ENCODE data around the gene FNDC1.
"Not testable (repeated sequence)": the region's sequence is repeated elsewhere in the genome, so short reads cannot be mapped to it uniquely, and the experiment has no call there.

The FNDC1 gene

DNA sequence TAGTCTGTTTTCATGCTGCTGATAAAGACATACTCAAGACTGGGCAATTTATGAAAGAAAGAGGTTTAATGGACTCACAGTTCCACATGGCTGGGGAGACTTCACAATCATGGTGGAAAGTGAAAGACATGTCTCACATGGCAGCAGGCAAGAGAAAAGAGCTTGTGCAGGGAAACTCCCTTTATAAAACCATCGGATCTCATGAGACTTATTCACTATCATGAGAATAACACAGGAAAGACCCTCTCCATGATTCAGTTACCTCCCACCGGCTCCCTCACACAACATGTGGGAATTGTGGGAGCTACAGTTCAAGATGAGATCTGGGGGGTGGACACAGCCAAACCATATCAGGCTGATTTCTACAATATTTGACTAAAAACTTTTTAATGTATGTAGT lies 45.4 kb upstream of the FNDC1 start:
- H3K4me3 ChIP-seq (ENCODE audit: insufficient read depth in 1 of 2, low read depth in 1 of 2, low read length in 2 of 2); H3K36me3 ChIP-seq (ENCODE audit: control insufficient read depth in 1 of 2, insufficient read depth in 2 of 2, low read depth in 1 of 2, low read length in 2 of 2); H3K4me2 ChIP-seq (ENCODE audit: low read length, poor library complexity, severe bottlenecking); H3K9me3 ChIP-seq (ENCODE audit: control insufficient read depth, low read length); H2BK12ac ChIP-seq (ENCODE audit: low read length in 2 of 2); H3K23ac ChIP-seq (ENCODE audit: low read length in 2 of 2); H4K91ac ChIP-seq (ENCODE audit: low read length); H2AK5ac ChIP-seq (ENCODE audit: low read length, severe bottlenecking); DNase-seq; H3K18ac ChIP-seq (ENCODE audit: low read depth in 1 of 2, low read length in 2 of 2); H2BK120ac ChIP-seq (ENCODE audit: low read depth, low read length); H2AFZ ChIP-seq (ENCODE audit: low read depth, low read length); H2BK5ac ChIP-seq (ENCODE audit: low read depth, low read length, poor library complexity, severe bottlenecking); H3K4ac ChIP-seq (ENCODE audit: low read depth in 1 of 2, low read length in 2 of 2); H3K79me1 ChIP-seq (replicated peaks; ENCODE audit: low read length, poor library complexity, severe bottlenecking); H2BK15ac ChIP-seq (ENCODE audit: low read depth, poor library complexity, severe bottlenecking); H3K9ac ChIP-seq (ENCODE audit: low read length); H4K8ac ChIP-seq (ENCODE audit: low read length); H3K4me1 ChIP-seq (ENCODE audit: control insufficient read depth, insufficient read depth, low read depth, low read length); H3K14ac ChIP-seq (ENCODE audit: low read length in 2 of 2); H3K27ac ChIP-seq (ENCODE audit: low read length, poor library complexity, severe bottlenecking): not testable (repeated sequence)
- whole genome bisulfite sequencing: no CpG with 5 or more reads among the region's 2 CpGs
- H3K27me3 ChIP-seq (ENCODE audit: control insufficient read depth in 1 of 2, insufficient read depth in 1 of 2, low read length in 2 of 2): peaks cover 9 to 23% of the 10 kb centered on the region in 2 experiments

DNA sequence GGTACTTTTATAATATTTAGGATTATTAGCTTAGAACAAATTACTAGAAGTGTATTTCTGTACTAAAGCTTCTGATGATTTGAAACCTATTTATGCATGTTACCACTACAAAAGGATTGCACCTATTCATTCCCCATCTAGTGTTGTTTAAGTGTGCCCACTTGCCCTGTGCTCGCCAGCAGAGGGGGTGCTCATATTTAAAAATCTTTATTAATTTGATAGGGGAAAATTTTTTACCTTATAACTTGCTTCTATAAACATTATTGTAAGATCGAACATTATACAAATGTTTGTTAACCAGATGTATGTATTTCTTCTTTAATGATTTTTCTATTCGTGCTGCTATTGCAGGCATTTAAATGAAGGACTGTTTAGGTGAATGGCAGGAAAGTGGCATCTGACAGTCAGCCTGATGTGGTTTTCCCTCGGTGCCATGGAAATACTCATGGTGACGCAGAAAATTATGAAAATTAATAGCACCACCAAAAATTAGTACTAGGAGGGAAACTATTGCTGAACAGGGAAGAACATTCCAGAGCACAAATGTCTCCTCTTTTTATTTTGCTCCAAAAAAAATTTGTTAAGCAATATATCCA lies 44.1 kb upstream of the FNDC1 start:
- Histone ChIP-seq H2BK12ac (ENCODE audit: low read length in 2 of 2) (no peak overlapping the region), H3K27me3 (ENCODE audit: control insufficient read depth in 1 of 2, insufficient read depth in 1 of 2, low read length in 2 of 2) (peaks cover 9 to 18% of the 10 kb centered on the region in 2 experiments), H3K9me3 (ENCODE audit: control insufficient read depth, low read length) (no peaks in the 10 kb centered on the region), H3K23ac (ENCODE audit: low read length in 2 of 2) (no peak overlapping the region), H4K91ac (ENCODE audit: low read length) (no peak overlapping the region), H3K14ac (ENCODE audit: low read length in 2 of 2) (no peak overlapping the region), H3K4me2 (ENCODE audit: low read length, poor library complexity, severe bottlenecking) (no peak overlapping the region), H2BK15ac (ENCODE audit: low read depth, poor library complexity, severe bottlenecking) (no peak overlapping the region), H3K79me1 (replicated peaks; ENCODE audit: low read length, poor library complexity, severe bottlenecking) (no peaks in the 10 kb centered on the region), H3K9ac (ENCODE audit: low read length) (no peak overlapping the region), H2BK5ac (ENCODE audit: low read depth, low read length, poor library complexity, severe bottlenecking) (no peak overlapping the region), H2AK5ac (ENCODE audit: low read length, severe bottlenecking) (no peak overlapping the region), H4K8ac (ENCODE audit: low read length) (no peak overlapping the region), H3K27ac (ENCODE audit: low read length, poor library complexity, severe bottlenecking) (no peak overlapping the region), H3K4me1 (ENCODE audit: control insufficient read depth, insufficient read depth, low read depth, low read length) (no peaks in the 10 kb centered on the region), H3K36me3 (ENCODE audit: control insufficient read depth in 1 of 2, insufficient read depth in 2 of 2, low read depth in 1 of 2, low read length in 2 of 2) (no peaks in the 10 kb centered on the region), H3K18ac (ENCODE audit: low read depth in 1 of 2, low read length in 2 of 2) (no peak overlapping the region), H3K4me3 (ENCODE audit: insufficient read depth in 1 of 2, low read depth in 1 of 2, low read length in 2 of 2) (no peak overlapping the region), H3K4ac (ENCODE audit: low read depth in 1 of 2, low read length in 2 of 2) (no peak overlapping the region), H2AFZ (ENCODE audit: low read depth, low read length) (no peak overlapping the region), H2BK120ac (ENCODE audit: low read depth, low read length) (no peak overlapping the region)
- DNase-seq: no peak
- 78% methylated on average over 2 of the region's 5 CpGs for WGBS

DNA sequence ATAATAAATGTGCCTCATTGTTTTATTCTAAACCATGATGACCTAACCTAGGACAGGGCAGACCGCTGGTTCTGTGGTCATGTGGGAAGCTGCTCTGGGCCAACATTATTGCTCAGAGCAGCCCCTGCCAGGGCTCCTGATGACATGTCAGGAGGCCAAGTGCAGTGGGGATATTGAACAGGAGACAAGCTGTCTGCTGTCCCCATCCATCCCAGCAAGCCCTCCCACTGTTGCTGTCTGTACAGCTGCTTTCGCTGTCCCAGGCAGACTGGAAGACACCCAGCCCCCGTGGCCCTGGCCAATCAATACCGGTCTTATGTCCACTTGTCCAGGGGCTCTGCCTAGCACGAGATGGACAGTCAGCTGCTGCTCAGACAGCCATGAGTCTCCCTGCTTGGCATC lies 43.2 kb upstream of the FNDC1 start:
- Histone ChIP-seq H3K4me1 (ENCODE audit: control insufficient read depth, insufficient read depth, low read depth, low read length) (no peaks in the 10 kb centered on the region), H3K18ac (ENCODE audit: low read depth in 1 of 2, low read length in 2 of 2) (no peak overlapping the region), H4K8ac (ENCODE audit: low read length) (no peak overlapping the region), H3K23ac (ENCODE audit: low read length in 2 of 2) (no peak overlapping the region), H3K4me2 (ENCODE audit: low read length, poor library complexity, severe bottlenecking) (no peak overlapping the region), H3K27ac (ENCODE audit: low read length, poor library complexity, severe bottlenecking) (no peak overlapping the region), H2BK120ac (ENCODE audit: low read depth, low read length) (no peak overlapping the region), H3K27me3 (ENCODE audit: control insufficient read depth in 1 of 2, insufficient read depth in 1 of 2, low read length in 2 of 2) (peaks cover 11 to 25% of the 10 kb centered on the region in 2 experiments), H2AFZ (ENCODE audit: low read depth, low read length) (no peak overlapping the region), H3K9me3 (ENCODE audit: control insufficient read depth, low read length) (no peaks in the 10 kb centered on the region), H3K9ac (ENCODE audit: low read length) (no peak overlapping the region), H3K36me3 (ENCODE audit: control insufficient read depth in 1 of 2, insufficient read depth in 2 of 2, low read depth in 1 of 2, low read length in 2 of 2) (no peaks in the 10 kb centered on the region), H2BK12ac (ENCODE audit: low read length in 2 of 2) (no peak overlapping the region), H3K79me1 (replicated peaks; ENCODE audit: low read length, poor library complexity, severe bottlenecking) (no peaks in the 10 kb centered on the region), H2BK15ac (ENCODE audit: low read depth, poor library complexity, severe bottlenecking) (no peak overlapping the region), H2AK5ac (ENCODE audit: low read length, severe bottlenecking) (no peak overlapping the region), H3K4ac (ENCODE audit: low read depth in 1 of 2, low read length in 2 of 2) (no peak overlapping the region), H4K91ac (ENCODE audit: low read length) (no peak overlapping the region), H2BK5ac (ENCODE audit: low read depth, low read length, poor library complexity, severe bottlenecking) (no peak overlapping the region), H3K14ac (ENCODE audit: low read length in 2 of 2) (no peak overlapping the region), H3K4me3 (ENCODE audit: insufficient read depth in 1 of 2, low read depth in 1 of 2, low read length in 2 of 2) (no peak overlapping the region)
- WGBS: 51% methylated on average over 5 of the region's 5 CpGs
- DNase-seq: no peak

GRCh38 chr6:159126590-159126989 lies 42.6 kb upstream of the FNDC1 start:
- Histone ChIP-seq H2AK5ac (ENCODE audit: low read length, severe bottlenecking) (no peak overlapping the region), H4K8ac (ENCODE audit: low read length) (no peak overlapping the region), H2BK120ac (ENCODE audit: low read depth, low read length) (no peak overlapping the region), H3K4me3 (ENCODE audit: insufficient read depth in 1 of 2, low read depth in 1 of 2, low read length in 2 of 2) (no peak overlapping the region), H3K23ac (ENCODE audit: low read length in 2 of 2) (no peak overlapping the region), H2AFZ (ENCODE audit: low read depth, low read length) (no peak overlapping the region), H3K4ac (ENCODE audit: low read depth in 1 of 2, low read length in 2 of 2) (no peak overlapping the region), H3K9me3 (ENCODE audit: control insufficient read depth, low read length) (no peaks in the 10 kb centered on the region), H3K18ac (ENCODE audit: low read depth in 1 of 2, low read length in 2 of 2) (no peak overlapping the region), H2BK12ac (ENCODE audit: low read length in 2 of 2) (no peak overlapping the region), H3K4me2 (ENCODE audit: low read length, poor library complexity, severe bottlenecking) (no peak overlapping the region), H3K27ac (ENCODE audit: low read length, poor library complexity, severe bottlenecking) (no peak overlapping the region), H2BK15ac (ENCODE audit: low read depth, poor library complexity, severe bottlenecking) (no peak overlapping the region), H3K14ac (ENCODE audit: low read length in 2 of 2) (no peak overlapping the region), H3K9ac (ENCODE audit: low read length) (no peak overlapping the region), H4K91ac (ENCODE audit: low read length) (no peak overlapping the region), H3K4me1 (ENCODE audit: control insufficient read depth, insufficient read depth, low read depth, low read length) (no peaks in the 10 kb centered on the region), H2BK5ac (ENCODE audit: low read depth, low read length, poor library complexity, severe bottlenecking) (no peak overlapping the region), H3K79me1 (replicated peaks; ENCODE audit: low read length, poor library complexity, severe bottlenecking) (no peaks in the 10 kb centered on the region), H3K27me3 (ENCODE audit: control insufficient read depth in 1 of 2, insufficient read depth in 1 of 2, low read length in 2 of 2) (peaks cover 13 to 22% of the 10 kb centered on the region in 2 experiments), H3K36me3 (ENCODE audit: control insufficient read depth in 1 of 2, insufficient read depth in 2 of 2, low read depth in 1 of 2, low read length in 2 of 2) (no peaks in the 10 kb centered on the region)
- no peak for DNase-seq
- WGBS: 67% methylated on average over 5 of the region's 5 CpGs

All from mesenchymal stem cell (in vitro differentiated cells and primary cell).